22Rv1 (cell line): ENCODE results near the gene FRS2.

Experiments
- CTCF ChIP-seq: fragments of 450-650 bp; IDR thresholded peaks from 2 replicates; pipeline ENCODE4 v1.5.1; 2017; ENCODE audit warnings: mild to moderate bottlenecking
- ZFX ChIP-seq: fragments of 450-650 bp; IDR thresholded peaks from 2 replicates; pipeline ENCODE4 v1.6.1; 2017; ENCODE audit warnings: antibody characterized with exemption, borderline replicate concordance

DNA sequence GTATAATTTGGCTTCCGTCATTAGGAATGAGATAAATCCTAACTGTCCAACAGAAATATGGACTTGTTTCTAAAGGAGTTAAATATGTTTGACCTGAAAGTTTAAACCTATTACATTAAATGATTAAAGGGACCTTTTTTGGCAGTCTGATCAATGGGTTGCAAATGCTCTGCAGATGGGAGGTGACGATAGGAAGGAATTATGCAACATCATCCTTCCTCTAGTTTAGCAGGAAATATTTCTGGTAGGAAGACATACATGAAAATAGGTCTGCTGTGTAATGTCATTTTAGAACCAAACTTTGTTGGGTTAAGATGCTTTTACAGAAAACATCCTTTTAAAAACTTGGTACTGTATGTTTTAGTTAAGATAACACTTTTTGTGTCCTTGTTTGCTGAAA lies 137.9 kb downstream of the FRS2 start:
- TF ChIP-seq CTCF = no peak
- no peak for TF ChIP-seq ZFX
